HEK293 (cell line): ENCODE measurements around the gene PLEKHF1.

Experiments used
- CTCF ChIA-PET: fragments of 350-600 bp; formaldehyde crosslinking; extraction: SDS; loops from one replicate; lab custom pipeline; 2021; ENCODE audit warnings: antibody characterized with exemption; lab: Yijun Ruan, JAX
- POLR2A ChIA-PET: fragments of 300-600 bp; formaldehyde crosslinking; extraction: SDS; loops from one replicate; lab custom pipeline; 2020; ENCODE audit warnings: antibody characterized with exemption, inconsistent platforms; lab: Yijun Ruan, JAX
- H3K27ac ChIP-seq: fragments of 200-500 bp; sonication (Bioruptor generic); 2 replicates; pipeline ENCODE4 v1.5.1; 2014; ENCODE audit warnings: low read depth, low read length, control low read depth, inconsistent platforms; ENCODE audit errors: extremely low read depth
- H3K36me3 ChIP-seq, 2 experiments: fragments of 200-500 bp in 1 of 2; sonication (Bioruptor generic) in 1 of 2; 1 replicate in 1 of 2; 2 replicates in 1 of 2; pipeline ENCODE4 v1.5.1; 2014 to 2017; ENCODE audit warnings: inconsistent platforms in 2 of 2, low read length in 2 of 2; ENCODE audit not compliant: control insufficient read depth in 2 of 2, insufficient read depth in 1 of 2
- H3K4me1 ChIP-seq: fragments of 200-500 bp; sonication (Bioruptor generic); 2 replicates; pipeline ENCODE4 v1.5.1; 2014; ENCODE audit warnings: mild to moderate bottlenecking, low read length, inconsistent platforms; ENCODE audit not compliant: control insufficient read depth, insufficient read depth
- H3K4me3 ChIP-seq: 2 replicates; pipeline ENCODE4 v1.5.1; 2011; ENCODE audit warnings: low read depth, mild to moderate bottlenecking, control low read depth, low read length, moderate library complexity
- H3K9me3 ChIP-seq: fragments of 200-500 bp; sonication (Bioruptor generic); 2 replicates; pipeline ENCODE4 v1.5.1; 2014; ENCODE audit warnings: low read depth, low read length, inconsistent platforms; ENCODE audit not compliant: control insufficient read depth, insufficient read depth
- AEBP2 ChIP-seq: fragments of 450-650 bp; formaldehyde crosslinking; IDR thresholded peaks from 2 replicates; pipeline ENCODE4 v1.5.1; 2016; ENCODE audit warnings: missing biosample characterization, missing genetic modification characterization, borderline replicate concordance
- FEZF1 ChIP-seq: fragments of 450-650 bp; formaldehyde crosslinking; IDR thresholded peaks from 2 replicates; pipeline ENCODE4 v1.5.1; 2016; ENCODE audit warnings: missing biosample characterization, missing genetic modification characterization
- HOXA7 ChIP-seq: sonication (generic); formaldehyde crosslinking; IDR thresholded peaks from 2 replicates; pipeline ENCODE4 v1.8.1; 2022; ENCODE audit warnings: missing genetic modification reagents, borderline replicate concordance
- KLF1 ChIP-seq: fragments of 450-650 bp; formaldehyde crosslinking; IDR thresholded peaks from 2 replicates; pipeline ENCODE4 v1.5.1; 2016; ENCODE audit warnings: missing biosample characterization, missing genetic modification characterization
- KLF9 ChIP-seq: fragments of 450-650 bp; formaldehyde crosslinking; IDR thresholded peaks from 2 replicates; pipeline ENCODE4 v1.5.1; 2016; ENCODE audit warnings: missing biosample characterization, missing genetic modification characterization, low read depth
- SP3 ChIP-seq: fragments of 450-650 bp; formaldehyde crosslinking; IDR thresholded peaks from 2 replicates; pipeline ENCODE4 v1.5.1; 2016; ENCODE audit warnings: missing biosample characterization, missing genetic modification characterization
- ZBTB26 ChIP-seq: fragments of 450-650 bp; formaldehyde crosslinking; optimal IDR thresholded peaks from 2 replicates; pipeline ENCODE3; 2016; ENCODE audit warnings: missing biosample characterization, mild to moderate bottlenecking, missing genetic modification characterization
- ZFP69B ChIP-seq: fragments of 450-650 bp; formaldehyde crosslinking; IDR thresholded peaks from 2 replicates; pipeline ENCODE4 v1.5.1; 2016; ENCODE audit warnings: missing biosample characterization, missing genetic modification characterization
- ZNF132 ChIP-seq: fragments of 450-650 bp; formaldehyde crosslinking; IDR thresholded peaks from 2 replicates; pipeline ENCODE4 v1.5.1; 2017; ENCODE audit warnings: missing biosample characterization, missing genetic modification characterization, borderline replicate concordance
- ZNF138 ChIP-seq: fragments of 450-650 bp; formaldehyde crosslinking; IDR thresholded peaks from 2 replicates; pipeline ENCODE4 v1.5.1; 2016; ENCODE audit warnings: missing biosample characterization, missing genetic modification characterization, borderline replicate concordance
- ZNF155 ChIP-seq: fragments of 450-650 bp; formaldehyde crosslinking; IDR thresholded peaks from 2 replicates; pipeline ENCODE4 v1.5.1; 2016; ENCODE audit warnings: missing biosample characterization, missing genetic modification characterization
- ZNF175 ChIP-seq: fragments of 450-650 bp; formaldehyde crosslinking; IDR thresholded peaks from 2 replicates; pipeline ENCODE4 v1.5.1; 2016; ENCODE audit warnings: missing biosample characterization, missing genetic modification characterization
- ZNF280D ChIP-seq: fragments of 450-650 bp; formaldehyde crosslinking; IDR thresholded peaks from 2 replicates; pipeline ENCODE4 v1.5.1; 2016; ENCODE audit warnings: missing biosample characterization, missing genetic modification characterization
- ZNF362 ChIP-seq: fragments of 450-650 bp; formaldehyde crosslinking; IDR thresholded peaks from 2 replicates; pipeline ENCODE4 v1.5.1; 2016; ENCODE audit warnings: missing biosample characterization, missing genetic modification characterization
- ZNF37A ChIP-seq: fragments of 450-650 bp; IDR thresholded peaks from 2 replicates; pipeline ENCODE4 v1.5.1; 2018; ENCODE audit warnings: missing biosample characterization, missing genetic modification characterization
- ZNF558 ChIP-seq: fragments of 450-650 bp; formaldehyde crosslinking; IDR thresholded peaks from 2 replicates; pipeline ENCODE4 v1.5.1; 2016; ENCODE audit warnings: missing biosample characterization, missing genetic modification characterization
- ZNF658 ChIP-seq: fragments of 450-650 bp; formaldehyde crosslinking; IDR thresholded peaks from 2 replicates; pipeline ENCODE4; 2016; ENCODE audit warnings: missing biosample characterization, missing genetic modification characterization
- ZNF76 ChIP-seq: fragments of 450-650 bp; formaldehyde crosslinking; IDR thresholded peaks from 2 replicates; pipeline ENCODE4; 2016; ENCODE audit warnings: low read depth, missing biosample characterization, missing genetic modification characterization, borderline replicate concordance
- TF ChIP-seq, protein P1 (sequence below): fragments of 450-650 bp; formaldehyde crosslinking; IDR thresholded peaks from 2 replicates; pipeline ENCODE4 v1.5.1; 2016; ENCODE audit warnings: missing biosample characterization, missing genetic modification characterization, low read depth
- TF ChIP-seq, protein P2 (sequence below): fragments of 450-650 bp; formaldehyde crosslinking; IDR thresholded peaks from 2 replicates; pipeline ENCODE4 v1.5.1; 2016; ENCODE audit warnings: missing biosample characterization, missing genetic modification characterization
- TF ChIP-seq, protein P3 (sequence below): fragments of 450-650 bp; formaldehyde crosslinking; IDR thresholded peaks from 2 replicates; pipeline ENCODE4 v1.5.1; 2017; ENCODE audit warnings: missing biosample characterization, missing genetic modification characterization
- TF ChIP-seq, protein P4 (sequence below): fragments of 450-650 bp; formaldehyde crosslinking; IDR thresholded peaks from 2 replicates; pipeline ENCODE4 v1.5.1; 2016; ENCODE audit warnings: missing biosample characterization, missing genetic modification characterization
- TF ChIP-seq, protein P5 (sequence below): IDR thresholded peaks from 2 replicates; pipeline ENCODE4 v1.6.1; 2011; ENCODE audit warnings: mild to moderate bottlenecking, low read depth, low read length, borderline replicate concordance

Gene PLEKHF1

GRCh38 chr19:29687244-29687896 lies 22.1 kb downstream of the PLEKHF1 start:
- Histone ChIP-seq H3K9me3 (no peaks in the 10 kb centered on the region), H3K27ac (no peak overlapping the region), H3K36me3 (no peaks in the 10 kb centered on the region), H3K4me1 (no peaks in the 10 kb centered on the region), H3K4me3 (no peak overlapping the region)
- ChIA-PET POLR2A (interaction anchor here (1.7 kb wide), 1 partner anchor 81 kb away, joined by 9 read pairs; the partner anchor contains the start of gene POP4), CTCF (interaction anchor here (0.6 to 2.4 kb wide), 8 partner anchors 7 to 389 kb away, joined by 3 to 12 read pairs (median 4); partner anchors contain the start of gene PLEKHF1)
- TF ChIP-seq ZNF138 (tag by site-specific recombination) (no peak), HOXA7 (CRISPR knock-in tag) (no peak), FEZF1 (tag by site-specific recombination) (no peak), ZBTB26 (no peak), ZNF132 (tag by site-specific recombination) (no peak), KLF1 (tag by site-specific recombination) (peak; percentile 16; the same call in 1 of the 2 replicates), ZNF558 (peak; percentile 37; the same call in 1 of the 2 replicates), AEBP2 (tag by site-specific recombination) (no peak), ZNF175 (no peak; the same call in 1 of the 2 replicates), ZNF362 (tag by site-specific recombination) (peak; percentile 80; the same call in 1 of the 2 replicates), ZNF155 (tag by site-specific recombination) (peak; percentile 4; the same call in 1 of the 2 replicates), ZNF280D (tag by site-specific recombination) (no peak), SP3 (tag by site-specific recombination) (peak; percentile 76), ZNF37A (tag by site-specific recombination) (no peak), ZFP69B (tag by site-specific recombination) (no peak; the same call in 1 of the 2 replicates), KLF9 (peak; percentile 84), ZNF658 (tag by site-specific recombination) (no peak), ZNF76 (no peak)
- TF ChIP-seq, protein P1, sequence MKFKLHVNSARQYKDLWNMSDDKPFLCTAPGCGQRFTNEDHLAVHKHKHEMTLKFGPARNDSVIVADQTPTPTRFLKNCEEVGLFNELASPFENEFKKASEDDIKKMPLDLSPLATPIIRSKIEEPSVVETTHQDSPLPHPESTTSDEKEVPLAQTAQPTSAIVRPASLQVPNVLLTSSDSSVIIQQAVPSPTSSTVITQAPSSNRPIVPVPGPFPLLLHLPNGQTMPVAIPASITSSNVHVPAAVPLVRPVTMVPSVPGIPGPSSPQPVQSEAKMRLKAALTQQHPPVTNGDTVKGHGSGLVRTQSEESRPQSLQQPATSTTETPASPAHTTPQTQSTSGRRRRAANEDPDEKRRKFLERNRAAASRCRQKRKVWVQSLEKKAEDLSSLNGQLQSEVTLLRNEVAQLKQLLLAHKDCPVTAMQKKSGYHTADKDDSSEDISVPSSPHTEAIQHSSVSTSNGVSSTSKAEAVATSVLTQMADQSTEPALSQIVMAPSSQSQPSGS, result peak; percentile 53
- TF ChIP-seq, protein P2, sequence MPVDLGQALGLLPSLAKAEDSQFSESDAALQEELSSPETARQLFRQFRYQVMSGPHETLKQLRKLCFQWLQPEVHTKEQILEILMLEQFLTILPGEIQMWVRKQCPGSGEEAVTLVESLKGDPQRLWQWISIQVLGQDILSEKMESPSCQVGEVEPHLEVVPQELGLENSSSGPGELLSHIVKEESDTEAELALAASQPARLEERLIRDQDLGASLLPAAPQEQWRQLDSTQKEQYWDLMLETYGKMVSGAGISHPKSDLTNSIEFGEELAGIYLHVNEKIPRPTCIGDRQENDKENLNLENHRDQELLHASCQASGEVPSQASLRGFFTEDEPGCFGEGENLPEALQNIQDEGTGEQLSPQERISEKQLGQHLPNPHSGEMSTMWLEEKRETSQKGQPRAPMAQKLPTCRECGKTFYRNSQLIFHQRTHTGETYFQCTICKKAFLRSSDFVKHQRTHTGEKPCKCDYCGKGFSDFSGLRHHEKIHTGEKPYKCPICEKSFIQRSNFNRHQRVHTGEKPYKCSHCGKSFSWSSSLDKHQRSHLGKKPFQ (tag by site-specific recombination), result no peak
- TF ChIP-seq, protein P3, sequence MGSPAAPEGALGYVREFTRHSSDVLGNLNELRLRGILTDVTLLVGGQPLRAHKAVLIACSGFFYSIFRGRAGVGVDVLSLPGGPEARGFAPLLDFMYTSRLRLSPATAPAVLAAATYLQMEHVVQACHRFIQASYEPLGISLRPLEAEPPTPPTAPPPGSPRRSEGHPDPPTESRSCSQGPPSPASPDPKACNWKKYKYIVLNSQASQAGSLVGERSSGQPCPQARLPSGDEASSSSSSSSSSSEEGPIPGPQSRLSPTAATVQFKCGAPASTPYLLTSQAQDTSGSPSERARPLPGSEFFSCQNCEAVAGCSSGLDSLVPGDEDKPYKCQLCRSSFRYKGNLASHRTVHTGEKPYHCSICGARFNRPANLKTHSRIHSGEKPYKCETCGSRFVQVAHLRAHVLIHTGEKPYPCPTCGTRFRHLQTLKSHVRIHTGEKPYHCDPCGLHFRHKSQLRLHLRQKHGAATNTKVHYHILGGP (tag by site-specific recombination), result no peak
- TF ChIP-seq, protein P4, sequence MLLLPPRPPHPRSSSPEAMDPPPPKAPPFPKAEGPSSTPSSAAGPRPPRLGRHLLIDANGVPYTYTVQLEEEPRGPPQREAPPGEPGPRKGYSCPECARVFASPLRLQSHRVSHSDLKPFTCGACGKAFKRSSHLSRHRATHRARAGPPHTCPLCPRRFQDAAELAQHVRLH (tag by site-specific recombination), result no peak
- TF ChIP-seq, protein P5, sequence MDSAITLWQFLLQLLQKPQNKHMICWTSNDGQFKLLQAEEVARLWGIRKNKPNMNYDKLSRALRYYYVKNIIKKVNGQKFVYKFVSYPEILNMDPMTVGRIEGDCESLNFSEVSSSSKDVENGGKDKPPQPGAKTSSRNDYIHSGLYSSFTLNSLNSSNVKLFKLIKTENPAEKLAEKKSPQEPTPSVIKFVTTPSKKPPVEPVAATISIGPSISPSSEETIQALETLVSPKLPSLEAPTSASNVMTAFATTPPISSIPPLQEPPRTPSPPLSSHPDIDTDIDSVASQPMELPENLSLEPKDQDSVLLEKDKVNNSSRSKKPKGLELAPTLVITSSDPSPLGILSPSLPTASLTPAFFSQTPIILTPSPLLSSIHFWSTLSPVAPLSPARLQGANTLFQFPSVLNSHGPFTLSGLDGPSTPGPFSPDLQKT, result no peak
